ENCODE measurements around the gene BICC1. TPM values are rescaled to one million over a fixed set of nuclear protein-coding genes. Genes with fewer than 3 reads are reported as not detected.

The BICC1 gene
- total and polyA plus RNA-seq, 2 of the 13 experiments (the other 11 are each of a cell fraction or from before 2014, with no cell fraction given), result 0.18 to 1.5 TPM

GRCh38 chr10:58712982-58713381 is 200.3 kb downstream of the BICC1 start (continued):
- no peak for TF ChIP-seq SRSF9 (IDR thresholded peaks at IDR 0.05; ENCODE audit: borderline replicate concordance, insufficient read depth, low read depth, low read length, poor library complexity, severe bottlenecking)

GRCh38 chr10:58714409-58714808 is 201.7 kb downstream of the BICC1 start:
- in situ Hi-C loops (cut with HindIII; ENCODE audit: extremely low pct_ligation_motif_present, low pct_unique_long_range_greater_than_20kb) (no loop called here), intact Hi-C loops (cut with micrococcal nuclease; ENCODE audit: unreplicated experiment) (no loop called here)
- DNase-seq (ENCODE audit: low spot score) (no peak), FAIRE-seq (no peak), ATAC-seq (no peak)
- Histone ChIP-seq H2AFZ (ENCODE audit: low read length) (no peak overlapping the region), H3K27me3 (ENCODE audit: control insufficient read depth in 1 of 2, insufficient read depth in 2 of 2, low read length in 2 of 2) (no peaks in the 10 kb centered on the region), H3K4me1 (ENCODE audit: insufficient read depth, low read length) (no peaks in the 10 kb centered on the region), H3K9ac (ENCODE audit: insufficient read depth, low read depth, low read length) (no peak overlapping the region), H3K4me2 (ENCODE audit: low read depth, low read length) (no peak overlapping the region), H3K9me3 (ENCODE audit: low read length) (no peaks in the 10 kb centered on the region), H3K36me3 (replicated peaks in 1 of 2; ENCODE audit: control insufficient read depth in 1 of 2, insufficient read depth in 2 of 2, low read length in 2 of 2) (no peaks in the 10 kb centered on the region), H3K27ac (ENCODE audit: extremely low read length, insufficient read depth, low read length) (no peak overlapping the region), H4K20me1 (ENCODE audit: insufficient read depth, low read length) (no peaks in the 10 kb centered on the region), H3K79me2 (ENCODE audit: insufficient read depth, low read length) (no peaks in the 10 kb centered on the region), H3K4me3 (replicated peaks in 1 of 3; ENCODE audit: insufficient read depth in 1 of 3, low read depth in 2 of 3, low read length in 3 of 3) (no peak overlapping the region)
- TF ChIP-seq ZNF280D (CRISPR knock-in tag; IDR thresholded peaks at IDR 0.05), result no peak
- TF ChIP-seq ZSCAN29 (CRISPR knock-in tag; conservative IDR thresholded peaks at IDR 0.05), result no peak
- no peak for TF ChIP-seq TBX2 (CRISPR knock-in tag; IDR thresholded peaks at IDR 0.05; ENCODE audit: borderline replicate concordance)
- TF ChIP-seq CENPT (CRISPR knock-in tag; IDR thresholded peaks at IDR 0.05; ENCODE audit: low read depth), result no peak
- no peak for TF ChIP-seq TCF12 (IDR thresholded peaks at IDR 0.05)
- no peak for TF ChIP-seq TCF12 (CRISPR knock-in tag; IDR thresholded peaks at IDR 0.05)
- TF ChIP-seq SAP130 (CRISPR knock-in tag; IDR thresholded peaks at IDR 0.05; ENCODE audit: low read depth), result no peak
- TF ChIP-seq HOXA3 (CRISPR knock-in tag; IDR thresholded peaks at IDR 0.05), result no peak
- BruUV-seq (replicated peaks), result no TSS peak
- ChIA-PET POLR2A (no interaction called here), CTCF (ENCODE audit: low intra/inter-chr PET ratio, low total read pairs) (no interaction called here)
- 75% methylated on average over 2 of the region's 2 CpGs for WGBS (ENCODE audit: low lambda C conversion rate)
